Lung microvascular endothelial cell (primary cell): Measurements from ENCODE around the gene OPALIN. TPM values are rescaled to one million over a fixed set of nuclear protein-coding genes. Genes with fewer than 3 reads are reported as not detected.

ENCODE experiments used
- DNase-seq, 2 donors: peaks; one replicate each; pipeline versions ENCODE4 v3.0.0 to v3.0.0-alpha.2; 2010; ENCODE audit warnings: low read depth in 2 of 2
- total RNA-seq: library from RNA; depleted of rRNA; stranded (reverse); fragments of >200 nt; gene quantifications from 2 replicates; pipeline ENCODE4 v1.2.1, GENCODE V29; 2014

Gene OPALIN
- total RNA-seq, 1 donor from 2014 or later, result not detected

- DNase-seq, result peak in 1 of 2 donors; percentile 1
These were observed 57.2 kb downstream of the OPALIN start for GRCh38 chr10:96301616-96302015.

DNA sequence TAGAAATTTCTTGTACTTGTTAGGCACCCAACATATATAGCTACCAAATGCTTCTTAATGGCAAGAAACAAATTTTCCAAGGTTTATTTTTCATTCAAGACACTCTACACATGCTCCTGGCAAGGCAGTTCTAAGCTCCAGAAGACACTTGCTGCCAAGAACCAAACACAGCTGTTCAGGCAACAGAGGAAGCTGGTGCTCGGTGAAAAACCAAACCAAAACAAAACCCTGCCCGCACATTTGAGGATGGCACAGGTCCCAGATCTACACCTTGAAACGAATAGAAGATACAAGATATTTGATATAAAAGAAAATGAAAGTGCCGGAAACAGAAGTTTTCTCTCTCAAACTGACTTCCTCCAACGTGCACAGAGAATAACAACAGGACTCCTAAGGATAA is 59.4 kb downstream of the OPALIN start:
- peak in 1 of 2 donors; percentile 8 for DNase-seq

- no peak for DNase-seq
These were observed 60.4 kb downstream of the OPALIN start for GRCh38 chr10:96298362-96298761.

- DNase-seq, result no peak
These were observed 61.3 kb downstream of the OPALIN start for GRCh38 chr10:96297486-96297885.

DNA sequence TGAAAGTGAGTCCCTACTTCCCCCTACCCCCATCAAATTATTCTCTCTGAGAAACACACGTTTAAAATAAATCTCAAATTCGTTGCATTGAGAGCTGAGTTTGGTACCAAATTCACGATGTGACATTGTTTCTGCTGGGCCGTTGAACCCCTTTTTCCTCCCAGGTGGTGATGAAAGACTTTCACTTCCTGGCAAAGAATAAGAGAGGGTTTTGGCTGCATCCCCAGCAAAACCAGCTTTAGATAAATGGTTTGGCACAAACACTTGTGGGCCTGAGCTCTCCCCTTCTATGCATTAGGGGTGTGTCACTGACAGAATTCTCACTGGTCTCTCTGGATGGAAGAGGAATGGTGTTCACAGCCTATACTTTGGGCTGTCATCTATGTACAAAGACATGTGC is 63.3 kb downstream of the OPALIN start:
- no peak for DNase-seq

Other genes with a start within 250 kb of the OPALIN start
- gene ZNF518A, start 228.7 kb downstream of the OPALIN start, total RNA-seq, result 7.8 and 12.1 TPM in 2 replicates
- gene BLNK, start 87.4 kb downstream of the OPALIN start, total RNA-seq, result not detected in 2 replicates
- gene DNTT, start 54.6 kb downstream of the OPALIN start, total RNA-seq, result not detected in 2 replicates
- under 0.01 TPM in 2 replicates for gene TLL2, start 154.9 kb upstream of the OPALIN start, total RNA-seq
- gene TM9SF3, start 228.0 kb upstream of the OPALIN start, total RNA-seq, result 63.9 and 86.7 TPM in 2 replicates